ENCODE measurements around the gene MRPS10.
A peak's percentile ranks its signal among the peaks of the same experiment; 100 is the strongest.

The MRPS10 gene

DNA sequence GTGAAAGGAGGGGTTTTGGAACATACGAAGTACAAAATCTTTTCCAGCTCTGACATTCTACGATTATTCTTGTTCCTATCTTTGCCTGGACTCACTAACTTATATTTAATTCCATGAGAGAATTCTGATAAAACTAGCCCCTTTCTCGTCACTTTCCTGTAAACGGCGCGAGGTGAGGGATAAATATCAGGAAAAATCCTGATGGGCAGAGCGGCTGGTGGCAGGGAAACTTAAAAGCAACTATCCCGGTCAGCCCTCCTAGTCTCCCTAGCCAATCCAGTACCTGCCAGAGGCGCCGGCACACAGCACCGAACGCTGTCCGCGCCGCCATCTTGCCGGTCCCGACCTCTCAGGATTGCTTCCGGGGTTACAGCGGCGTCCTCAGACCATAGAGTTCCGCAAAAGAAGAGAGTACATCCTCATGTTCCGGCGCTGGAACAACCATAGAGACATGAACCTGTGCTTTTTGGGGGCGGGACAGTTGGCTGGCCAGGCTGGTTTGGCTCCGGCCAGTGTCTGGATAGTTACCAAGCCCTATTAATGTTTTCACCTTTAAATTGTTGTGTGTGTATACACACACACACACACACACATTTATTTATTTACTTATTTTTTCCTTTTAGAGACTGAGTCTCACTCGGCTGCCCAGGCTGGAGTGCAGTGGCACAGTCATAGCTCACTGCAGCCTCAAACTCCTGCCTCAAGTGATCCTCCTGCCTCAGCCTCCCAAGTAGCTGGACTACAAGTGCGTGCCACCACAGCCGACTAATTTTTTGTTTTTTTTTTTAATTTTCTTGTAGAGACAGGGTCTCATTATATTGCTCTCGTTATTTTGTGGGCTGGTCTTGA, at the start of gene MRPS10:
MRPS10 (minus strand) TSS at position 343 of the 849 bp plus-strand sequence; CDS start at position 331, 12 bp downstream.
- peak; percentile 91 for DNase-seq

DNA sequence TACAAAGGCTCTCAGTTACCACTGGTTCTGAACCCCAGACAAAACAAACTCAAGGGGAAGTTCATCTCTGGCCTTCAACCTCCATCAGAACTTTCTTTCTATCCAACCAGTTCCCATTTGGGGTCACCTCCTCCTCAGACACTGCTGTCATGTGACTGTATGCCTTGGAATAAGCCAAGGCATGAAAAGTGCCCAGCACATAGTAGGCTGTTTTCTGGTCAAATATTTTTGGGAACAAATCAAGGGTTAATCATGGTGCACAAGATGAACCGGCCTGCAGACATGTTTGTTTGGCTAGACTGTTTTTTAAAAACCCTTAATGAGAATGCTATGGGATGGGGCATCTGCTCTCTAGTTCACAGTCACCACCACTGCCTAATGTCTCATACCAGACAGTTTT, 48.9 kb upstream of the MRPS10 start:
- DNase-seq: no peak

DNA sequence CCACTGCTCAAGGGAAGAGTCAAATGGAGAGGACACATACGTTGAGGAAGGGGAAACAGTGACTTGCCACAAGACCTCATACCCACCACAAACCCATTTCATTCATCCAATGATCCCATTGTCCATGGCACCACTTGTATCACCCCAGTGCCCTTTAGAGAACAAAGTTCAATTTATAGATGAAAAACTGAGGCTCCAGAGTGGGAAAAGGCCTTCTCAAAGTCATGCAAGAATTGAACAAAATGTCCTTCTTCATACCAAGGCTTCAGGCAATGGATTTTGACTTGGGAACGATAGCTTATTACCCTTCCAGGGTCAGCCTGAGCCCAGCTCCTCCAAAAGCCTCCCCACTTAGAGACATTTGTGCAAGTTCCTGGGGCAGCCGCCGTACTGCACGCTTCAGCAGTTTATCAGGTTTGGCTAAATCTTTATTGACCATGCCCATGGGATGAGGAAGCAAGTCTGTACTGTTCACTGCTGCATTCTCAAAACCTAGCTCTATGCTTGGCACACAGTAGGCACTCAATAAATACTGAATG, 47.3 kb upstream of the MRPS10 start:
- no peak for DNase-seq

DNA sequence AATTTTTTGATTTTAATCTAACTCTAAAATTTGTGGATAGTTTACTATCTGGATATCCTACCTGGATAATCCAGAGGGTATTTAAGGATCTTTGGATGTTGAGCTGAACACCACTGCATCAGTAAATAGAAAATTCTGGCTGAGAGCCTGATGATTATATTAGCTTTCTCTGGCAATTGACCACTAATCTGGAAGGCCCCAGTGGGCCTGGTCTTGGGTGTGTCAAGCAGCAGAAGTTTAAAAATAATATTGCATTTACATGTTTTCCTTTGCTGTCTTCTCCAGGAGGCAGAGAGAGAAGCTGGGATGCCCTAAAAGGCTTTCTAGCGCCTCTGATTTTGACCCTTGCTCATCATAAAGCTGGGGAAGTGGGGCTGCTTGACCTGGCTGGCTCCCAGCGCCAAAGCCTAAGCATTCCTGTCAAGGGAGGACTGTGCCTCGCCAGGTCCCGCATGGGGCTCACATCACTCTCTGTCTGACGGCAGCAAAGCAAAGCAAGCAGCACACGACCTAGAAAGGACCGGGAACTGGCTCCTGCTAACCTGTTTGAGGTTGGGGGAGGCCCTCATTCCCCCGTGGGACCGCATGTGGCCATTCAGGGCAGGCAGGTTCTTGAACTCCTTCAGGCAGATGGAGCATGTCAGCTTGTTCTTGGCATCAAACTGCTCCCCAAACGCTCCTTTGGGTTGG, 46.6 kb upstream of the MRPS10 start:
- no peak for DNase-seq

DNA sequence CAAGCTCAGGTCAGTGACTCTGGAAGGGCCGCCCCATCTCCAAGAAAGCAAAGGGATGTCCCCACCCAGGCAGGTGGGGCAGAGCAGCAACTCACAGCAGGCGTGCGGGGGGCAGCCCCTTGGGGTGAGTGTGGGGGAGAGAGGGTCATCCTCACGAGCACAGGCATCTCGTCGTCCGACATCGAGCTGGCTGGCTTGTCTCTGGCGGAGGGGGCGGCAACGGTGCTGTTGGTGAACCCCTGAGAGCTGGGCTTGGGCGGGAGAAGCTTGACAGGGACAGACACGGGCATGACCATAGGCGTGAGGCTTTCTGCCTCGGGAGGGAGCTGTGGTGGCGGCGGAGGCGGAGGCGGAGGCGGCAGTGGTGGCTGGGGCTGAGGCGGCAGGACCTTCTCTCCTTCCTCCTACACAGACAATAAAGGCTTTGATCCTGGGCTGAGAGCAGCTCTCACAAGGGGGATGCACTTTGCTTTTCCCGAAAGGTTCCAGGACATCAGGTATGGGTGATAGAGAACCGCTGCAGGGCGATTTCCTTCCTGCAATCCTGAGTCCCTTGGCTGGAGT, 45.6 kb upstream of the MRPS10 start:
- DNase-seq: no peak

DNA sequence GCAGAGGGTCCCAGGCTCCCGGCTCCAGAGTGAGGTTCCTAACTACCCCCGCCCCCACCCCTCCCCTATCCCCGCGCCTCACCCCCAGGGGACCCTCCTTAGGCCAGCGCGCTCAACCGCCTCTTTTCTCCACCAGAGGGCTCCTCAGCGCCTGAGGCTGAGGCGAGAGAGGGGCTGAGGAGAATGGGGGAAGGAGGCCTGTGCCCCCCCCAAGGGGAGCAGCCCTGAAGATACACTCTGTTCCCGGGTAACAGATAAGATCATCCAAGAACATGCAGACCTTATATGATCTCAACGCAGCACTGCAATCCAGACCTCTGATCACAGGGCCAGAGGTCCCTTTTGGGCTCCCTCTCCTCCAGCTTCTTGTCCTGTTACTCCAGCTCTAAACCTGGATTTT, 43.3 kb upstream of the MRPS10 start:
- peak; percentile 60 for DNase-seq

DNA sequence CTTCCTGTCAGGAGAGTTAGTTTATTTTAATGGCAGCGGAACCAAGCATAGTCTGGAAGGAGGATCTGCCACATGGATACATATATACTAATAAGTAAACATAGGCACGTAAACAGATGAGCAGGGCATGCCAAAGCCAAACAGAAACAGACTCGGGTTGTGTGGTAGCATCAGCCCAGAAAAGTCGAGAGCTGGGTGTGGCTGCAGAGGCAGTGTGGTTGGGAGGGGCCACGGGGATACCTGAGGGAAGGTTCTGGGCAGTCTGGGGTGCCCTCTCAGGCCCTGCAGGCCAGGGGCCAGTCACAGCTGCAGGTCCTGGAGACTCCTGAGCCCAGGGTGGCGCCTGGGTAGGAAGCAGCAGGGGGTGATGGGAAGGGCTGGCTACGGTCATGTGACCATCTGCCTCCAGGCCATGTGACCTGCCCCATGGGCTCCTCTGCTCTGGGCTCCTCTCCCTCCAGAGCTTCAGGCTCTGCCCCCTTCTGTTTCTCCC, 42.8 kb upstream of the MRPS10 start:
- DNase-seq: peak; percentile 60

DNA sequence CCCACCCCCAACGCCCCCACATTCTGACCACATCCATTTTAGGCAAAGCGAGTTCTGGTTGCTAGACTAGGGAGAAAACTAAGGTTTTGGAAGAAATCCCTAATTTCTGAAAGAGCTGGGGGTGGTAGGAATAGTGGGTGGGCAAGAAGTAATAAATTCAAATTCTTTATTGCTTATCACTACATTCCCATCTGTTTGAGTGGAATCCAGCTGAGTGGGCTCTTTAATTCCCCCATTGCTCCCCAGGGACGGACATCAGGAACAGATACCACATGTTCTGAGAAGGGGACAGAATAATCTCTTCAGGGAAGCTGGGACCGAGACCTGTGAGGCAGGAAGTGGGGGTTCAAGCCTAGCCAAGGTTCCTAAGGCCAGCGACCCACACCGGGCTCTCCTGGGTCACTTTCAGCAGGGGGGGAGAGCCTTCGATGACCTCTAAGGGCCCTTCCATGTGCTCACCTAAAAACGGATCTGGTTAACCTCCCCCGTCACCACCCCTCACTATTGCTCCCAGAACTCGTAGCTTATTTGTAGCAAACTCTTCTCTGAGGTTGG, 42.3 kb upstream of the MRPS10 start:
- DNase-seq: no peak

DNA sequence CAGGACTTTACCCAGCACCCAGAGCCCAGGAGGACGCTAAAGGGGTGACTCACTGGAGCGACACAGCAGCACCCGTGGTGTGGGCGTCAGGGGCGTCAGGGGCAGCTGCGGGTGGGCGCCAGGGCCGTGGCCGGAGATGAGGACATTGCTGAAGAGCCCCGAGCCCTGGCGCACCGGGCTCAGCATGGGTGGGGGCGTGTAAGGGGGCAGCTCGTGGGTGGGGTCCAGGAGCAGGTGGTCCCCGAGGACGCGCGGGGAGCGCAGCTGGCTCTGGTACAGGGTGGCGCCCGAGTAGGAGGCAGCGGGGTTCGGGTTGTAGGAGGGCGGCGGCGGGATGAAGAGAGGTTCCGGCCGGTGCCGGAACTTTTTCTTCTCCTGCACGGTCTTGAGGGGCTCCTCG, 41.6 kb upstream of the MRPS10 start:
- DNase-seq: no peak

DNA sequence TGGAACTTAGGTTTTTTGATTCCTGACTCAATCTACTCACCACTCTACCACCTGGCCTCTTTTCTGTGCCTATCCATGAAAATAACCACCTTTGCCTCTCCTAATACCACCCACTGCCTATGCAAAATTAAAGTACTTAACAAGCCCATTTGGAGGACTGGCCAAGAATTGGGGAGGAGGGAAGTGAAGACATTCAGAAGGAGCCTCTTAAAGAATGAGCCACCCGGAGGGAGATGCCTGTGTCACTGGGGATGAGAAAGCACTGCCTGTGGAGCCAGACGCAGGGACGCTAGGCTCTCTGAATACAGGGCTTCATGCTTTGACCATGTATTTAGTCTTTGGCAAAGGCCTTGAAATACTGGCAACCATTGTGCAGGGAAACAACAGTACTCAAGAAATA, 40.0 kb upstream of the MRPS10 start:
- no peak for DNase-seq

DNA sequence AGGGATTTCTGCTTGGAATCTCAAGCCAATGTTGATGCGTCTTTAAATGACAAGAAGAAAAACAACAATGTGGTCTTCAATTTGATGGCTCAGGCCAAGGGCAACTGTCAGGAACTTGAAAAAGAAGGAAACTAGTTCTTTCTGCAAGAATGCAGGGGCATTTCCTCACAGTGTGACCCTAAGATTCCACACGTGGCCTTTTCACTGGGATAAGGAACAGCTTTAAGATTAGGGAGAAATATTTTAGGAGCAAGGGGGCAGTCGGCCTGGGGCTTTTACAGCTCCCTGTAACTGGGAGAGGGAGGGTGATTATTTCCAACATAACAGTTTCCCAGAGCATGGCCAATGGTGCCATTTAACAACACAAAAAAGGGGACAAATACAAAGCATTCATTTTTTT, 39.4 kb upstream of the MRPS10 start:
- no peak for DNase-seq

DNA sequence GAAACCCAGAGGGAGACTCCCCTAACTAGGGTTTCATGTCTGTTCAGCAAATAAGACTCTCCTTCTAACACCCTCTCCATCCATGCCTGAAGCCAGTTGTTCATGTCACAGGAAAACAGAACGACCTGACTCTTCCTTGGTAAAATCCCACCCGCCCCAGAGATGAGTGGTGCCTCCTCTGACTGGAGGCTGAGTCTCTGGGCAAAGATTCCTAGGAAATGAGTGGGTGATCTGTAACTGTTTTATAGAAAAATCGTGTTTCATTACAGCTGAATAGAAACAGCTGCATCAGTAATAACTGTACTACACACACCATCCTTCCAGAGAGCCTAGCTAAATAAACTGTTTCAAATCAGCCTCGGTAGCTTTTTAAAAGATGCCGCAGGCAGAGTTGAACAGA, 37.4 kb upstream of the MRPS10 start:
- DNase-seq: no peak

DNA sequence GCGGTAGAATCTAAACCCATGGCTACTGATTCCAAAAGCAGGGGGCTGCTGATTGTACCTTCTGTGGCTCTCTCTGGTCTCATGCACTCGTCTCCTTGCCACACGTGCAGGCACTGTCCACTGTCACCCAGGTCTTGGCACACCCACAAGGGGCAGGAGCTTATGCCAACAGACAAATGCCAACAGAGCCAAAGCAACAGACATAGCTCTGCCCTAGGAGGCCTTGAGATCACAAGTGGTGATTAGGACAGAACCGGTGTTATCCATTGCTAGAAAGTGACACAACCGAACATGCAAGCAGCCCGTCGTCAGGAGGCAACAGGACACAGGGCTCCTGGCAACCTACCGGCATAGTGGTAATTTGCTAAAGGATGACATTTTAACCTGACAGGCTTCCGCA, 36.8 kb upstream of the MRPS10 start:
- no peak for DNase-seq

DNA sequence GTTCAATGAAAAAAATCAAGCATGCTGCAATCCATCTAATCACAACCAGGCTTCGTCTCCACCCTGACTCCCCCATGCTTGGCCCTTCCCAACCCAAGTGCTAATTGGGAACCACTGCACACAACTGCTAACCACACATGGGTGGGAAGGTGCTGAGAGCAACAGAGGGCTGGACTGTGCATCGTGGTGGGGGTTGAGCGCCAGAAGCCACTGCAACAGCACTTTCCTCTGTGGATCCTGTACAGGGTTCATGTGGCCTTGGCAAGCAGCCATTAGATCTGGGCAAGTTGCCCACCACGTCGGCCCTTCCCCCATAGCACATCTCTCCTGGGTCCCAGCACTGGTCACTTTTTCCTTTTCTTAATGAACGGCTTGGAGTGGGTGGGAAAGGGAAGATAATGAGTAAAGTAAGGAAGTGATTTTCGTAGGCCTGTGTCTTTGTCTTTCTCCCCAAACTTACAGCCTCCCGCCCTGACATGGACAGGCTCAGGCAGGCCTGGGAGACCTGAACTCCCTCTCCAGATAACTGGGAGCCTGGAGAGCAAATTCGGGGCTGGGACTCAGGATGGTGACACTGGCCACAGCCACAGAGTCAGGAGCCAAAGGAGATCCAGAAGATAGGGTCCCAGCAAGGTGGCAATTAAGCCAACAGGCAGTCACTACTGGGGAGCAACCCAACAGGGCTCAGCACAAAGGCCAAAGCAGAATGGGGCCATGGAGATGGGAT, 34.4 kb upstream of the MRPS10 start:
- DNase-seq: no peak

DNA sequence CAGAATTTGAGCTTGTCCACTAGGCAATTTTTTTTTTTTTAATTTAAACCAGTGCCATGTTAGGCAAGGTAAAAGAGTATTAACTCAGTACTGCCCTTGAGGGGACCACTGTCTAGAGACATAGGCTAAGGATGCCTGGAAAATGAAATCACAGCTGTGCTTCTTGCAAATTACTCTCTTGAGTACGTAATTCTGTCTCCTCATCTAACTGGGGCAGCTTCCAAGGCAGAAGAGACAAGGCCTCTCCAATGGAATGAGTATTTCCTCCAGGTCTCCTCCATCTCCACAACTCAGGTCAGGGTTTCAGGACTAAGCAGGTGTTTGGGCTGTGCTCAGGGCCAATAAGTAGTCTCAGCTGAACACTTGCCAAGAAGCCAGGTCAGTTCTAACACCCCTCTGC, 33.8 kb upstream of the MRPS10 start:
- no peak for DNase-seq

DNA sequence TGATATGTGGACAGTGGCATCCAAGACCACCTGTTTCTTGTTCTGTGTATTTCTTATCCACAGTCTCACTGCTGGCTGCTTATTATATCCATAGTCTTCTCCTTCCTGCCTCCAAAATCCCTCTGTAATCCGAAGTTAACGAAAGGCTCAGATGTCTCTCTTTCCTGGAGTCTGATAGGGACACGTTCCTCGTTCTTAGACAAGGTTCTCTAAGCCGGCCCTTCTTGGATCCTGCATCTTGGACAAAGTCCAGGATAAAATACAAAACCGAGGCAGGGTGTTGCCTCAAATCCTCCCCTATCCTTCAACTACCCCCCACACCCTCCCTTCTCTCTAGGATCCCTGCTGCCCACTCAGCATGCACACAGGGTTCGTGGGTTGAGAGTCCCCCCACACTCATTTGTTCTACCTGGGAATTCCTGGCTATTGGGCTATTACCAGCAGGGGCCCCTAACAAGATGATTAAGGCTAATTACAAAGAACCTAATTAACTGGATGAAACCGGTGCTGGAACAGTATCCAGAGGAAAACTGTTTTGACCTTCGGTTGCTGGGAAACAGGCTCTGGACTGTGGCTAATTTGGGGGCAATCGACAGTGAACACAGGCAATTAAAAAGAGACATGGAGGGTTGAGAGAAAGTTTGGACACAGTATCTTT, 32.7 kb upstream of the MRPS10 start:
- no peak for DNase-seq

DNA sequence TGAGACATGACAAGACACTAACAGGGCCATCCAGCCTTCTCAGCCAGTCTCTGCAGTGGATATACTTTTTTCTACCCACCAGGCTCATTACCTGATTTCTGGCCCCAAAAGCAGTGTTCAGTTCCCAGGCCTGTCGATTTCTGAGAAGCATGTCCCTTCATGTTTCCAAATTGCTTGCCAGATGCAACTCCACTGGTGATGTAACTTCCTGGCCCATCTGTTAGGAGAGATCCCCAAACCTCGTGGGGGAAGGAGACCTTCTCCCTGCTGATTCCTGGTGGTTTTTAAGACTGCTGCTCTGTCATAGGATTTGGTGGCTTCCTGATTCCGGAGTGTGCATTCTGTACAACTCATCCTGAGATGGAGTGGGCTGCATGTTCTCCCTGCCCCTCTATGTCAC, 31.6 kb upstream of the MRPS10 start:
- peak; percentile 93 for DNase-seq

DNA sequence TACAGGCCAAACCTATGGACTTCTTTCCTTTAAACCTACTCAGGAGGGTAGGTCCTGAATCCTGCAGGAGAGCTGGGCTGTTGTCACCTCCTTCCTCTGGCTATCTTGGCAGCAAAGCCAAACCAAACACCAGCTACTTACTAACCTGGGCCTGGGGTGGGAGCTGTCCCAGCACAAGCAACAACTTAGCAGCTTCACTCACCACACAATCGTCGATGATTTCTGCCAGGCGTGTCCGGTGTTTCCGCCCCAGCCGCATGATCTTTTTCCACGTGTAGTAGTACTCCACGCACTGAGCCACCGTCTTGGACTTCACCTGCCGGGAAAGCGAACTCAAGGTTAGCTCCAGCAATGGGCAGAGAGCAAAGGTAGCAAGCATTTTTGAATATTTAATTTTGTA, 25.4 kb upstream of the MRPS10 start:
- DNase-seq: no peak

DNA sequence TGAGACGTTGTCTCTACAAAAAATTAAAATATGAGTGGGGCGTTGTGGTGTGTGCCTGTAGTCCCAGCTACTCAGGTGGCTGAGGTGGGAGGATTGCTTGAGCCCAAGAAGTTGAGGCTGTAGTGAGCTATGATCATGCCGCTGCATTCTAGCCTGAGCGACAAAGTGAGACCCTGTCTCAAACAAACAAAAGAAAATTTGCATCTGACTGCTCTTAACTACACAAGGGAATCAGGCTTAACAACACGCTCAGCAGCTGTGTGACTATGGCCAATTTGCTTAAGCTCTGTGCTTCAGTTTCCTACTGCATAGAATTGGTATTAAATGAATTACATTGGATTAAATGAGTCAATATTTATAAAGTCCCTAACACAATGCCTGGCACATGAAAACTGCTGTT, 24.3 kb upstream of the MRPS10 start:
- DNase-seq: no peak

DNA sequence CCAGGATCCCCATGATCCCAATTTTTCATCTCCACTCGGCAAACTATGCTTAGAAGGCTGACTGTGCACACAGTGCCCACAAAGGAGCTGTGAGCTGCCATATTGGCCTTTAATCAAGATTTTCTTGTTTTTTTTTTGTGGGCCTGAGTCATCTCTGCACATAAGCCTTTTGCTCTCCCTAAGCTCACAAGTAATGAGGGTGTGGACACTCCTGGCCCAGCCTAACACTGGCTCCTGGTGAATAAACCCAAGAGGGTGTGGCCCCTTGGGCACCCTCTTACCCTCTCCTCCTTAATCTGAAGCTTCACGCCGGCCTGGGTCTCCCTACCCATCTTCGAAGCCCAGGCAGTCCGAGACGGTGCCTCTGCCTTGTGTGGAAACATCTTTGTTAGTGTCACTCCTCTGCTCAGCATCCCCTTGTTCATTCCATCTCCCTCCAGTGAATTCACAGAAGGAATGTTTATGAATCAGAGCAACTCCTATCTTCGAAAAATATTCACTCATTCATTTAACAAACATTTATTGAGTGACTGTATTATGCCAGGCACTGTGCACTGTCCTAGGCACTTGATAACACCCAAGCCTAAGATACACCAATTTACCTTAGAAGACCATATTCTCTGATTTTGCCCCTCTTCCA, 22.2 kb upstream of the MRPS10 start:
- DNase-seq: no peak

DNA sequence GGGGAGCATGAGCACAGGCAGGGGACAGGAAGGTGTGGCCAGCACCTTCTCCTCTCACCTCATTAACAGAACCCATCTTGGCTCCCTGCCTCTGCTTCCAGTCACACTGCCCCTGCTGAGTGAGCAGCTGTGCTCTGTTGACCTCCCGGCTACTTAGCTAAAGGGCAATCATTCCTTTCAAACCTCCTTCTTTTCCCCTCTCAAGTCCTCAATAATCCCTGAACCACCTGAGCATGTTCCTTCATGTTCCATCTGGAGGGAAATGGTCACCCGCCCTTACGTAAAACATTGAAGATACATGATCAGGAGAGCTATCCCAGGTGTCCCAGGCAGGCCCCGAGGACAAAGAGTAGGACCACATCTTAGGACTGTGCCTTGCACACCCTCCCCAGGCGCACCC, 21.7 kb upstream of the MRPS10 start:
- DNase-seq: no peak

DNA sequence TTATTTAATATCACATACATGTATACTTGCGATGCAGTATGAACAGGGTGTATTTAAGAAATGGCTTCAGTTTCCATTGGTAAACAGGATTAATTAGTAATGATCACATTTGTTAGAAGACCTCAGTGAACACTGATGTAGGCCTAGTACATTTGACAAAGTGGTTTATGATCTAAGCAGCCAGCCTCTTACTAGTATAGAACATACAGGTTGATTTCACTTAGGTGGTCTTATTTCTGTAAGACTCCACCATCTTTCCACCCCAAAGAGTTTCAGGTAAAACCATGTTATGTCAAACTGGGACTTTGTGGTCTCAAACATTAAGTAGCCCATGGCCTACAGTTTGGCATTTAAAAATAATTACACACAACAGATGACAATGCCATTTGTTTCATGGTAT, 20.2 kb upstream of the MRPS10 start:
- no peak for DNase-seq

Data from NCI-H1694 treated with DMSO at 0.1 percent for 48 hours (cell line).